Measurements from ENCODE around the gene LRP1B. TPM values are rescaled to one million over a fixed set of nuclear protein-coding genes. Genes with fewer than 3 reads are reported as not detected.

The LRP1B gene
- total and polyA plus RNA-seq, 2 of the 8 experiments (the other 6 are each of a cell fraction or from before 2014, with no cell fraction given), result 0.03 TPM; not detected in 1

GRCh38 chr2:140994856-140995255 is 1136.0 kb downstream of the LRP1B start:
- no peak overlapping the region for H2AK5ac ChIP-seq (ENCODE audit: low read depth, low read length)
- ChIA-PET POLR2A (ENCODE audit: partially characterized antibody) (no interaction called here), CTCF (ENCODE audit: partially characterized antibody) (no interaction called here)
- no peak overlapping the region for H2BK15ac ChIP-seq (ENCODE audit: low read length)
- no peak overlapping the region for H3K27ac ChIP-seq (ENCODE audit: low read depth, low read length)
- no peak overlapping the region for H2BK120ac ChIP-seq (replicated peaks; ENCODE audit: low read depth, low read length)
- H4K91ac ChIP-seq (replicated peaks; ENCODE audit: insufficient read length, low read length), result no peak overlapping the region
- no peaks in the 10 kb centered on the region; a peak in 1 of 7 replicates for H3K4me1 ChIP-seq (replicated peaks in 1 of 4; ENCODE audit: control insufficient read depth in 3 of 4, insufficient read depth in 4 of 4, low read length in 3 of 4)
- H3K14ac ChIP-seq (ENCODE audit: insufficient read length), result no peak overlapping the region
- TF ChIP-seq RAD21 (IDR thresholded peaks at IDR 0.05 in 1 of 2, conservative IDR thresholded peaks at IDR 0.05 in 1 of 2; ENCODE audit: low read depth in 2 of 2, low read length in 2 of 2), result no peak
- TF ChIP-seq FOSL1 (IDR thresholded peaks at IDR 0.05; ENCODE audit: insufficient read depth, low read depth, low read length), result no peak
- no peak for TF ChIP-seq RBBP5 (IDR thresholded peaks at IDR 0.05; ENCODE audit: borderline replicate concordance, low read depth, low read length)
- no peak for TF ChIP-seq ASH2L (IDR thresholded peaks at IDR 0.05; ENCODE audit: low read length)
- no peak for TF ChIP-seq RNF2 (IDR thresholded peaks at IDR 0.05; ENCODE audit: borderline replicate concordance, low read depth, low read length, missing control alignments, poor library complexity, severe bottlenecking)
- TF ChIP-seq KDM4A (IDR thresholded peaks at IDR 0.05; ENCODE audit: low read depth, low read length, severe bottlenecking), result no peak
- no peak for TF ChIP-seq GABPA (IDR thresholded peaks at IDR 0.05; ENCODE audit: borderline replicate concordance, insufficient read depth, low read length)
- TF ChIP-seq ATF3 (IDR thresholded peaks at IDR 0.05; ENCODE audit: insufficient read depth, low read depth, low read length), result no peak
- no peak for TF ChIP-seq KDM5A (IDR thresholded peaks at IDR 0.05; ENCODE audit: low read length)
- no peak for TF ChIP-seq MAFK (IDR thresholded peaks at IDR 0.05; ENCODE audit: low read depth, low read length)
- DNase-seq (ENCODE audit: low read depth in 1 of 2, low spot score in 2 of 2) (no peak), FAIRE-seq (no peak)
- no peak overlapping the region for H3K23ac ChIP-seq (ENCODE audit: insufficient read length)
- H2BK12ac ChIP-seq (ENCODE audit: low read depth, low read length), result no peak overlapping the region
- H4K20me1 ChIP-seq (replicated peaks in 1 of 2; ENCODE audit: control insufficient read depth in 1 of 2, insufficient read depth in 2 of 2, low read length in 2 of 2), result no peaks in the 10 kb centered on the region
- no peak overlapping the region for H2BK20ac ChIP-seq (ENCODE audit: low read length)
- no peaks in the 10 kb centered on the region; the same call in 1 of the 2 replicates for H3K23me2 ChIP-seq (ENCODE audit: low read depth, low read length)
- no peak overlapping the region for H2BK5ac ChIP-seq (ENCODE audit: low read depth, low read length)
- no peaks in the 10 kb centered on the region for H3K36me3 ChIP-seq (ENCODE audit: control insufficient read depth in 2 of 4, insufficient read depth in 4 of 4, low read length in 3 of 4)
- no peak overlapping the region for H3K56ac ChIP-seq (replicated peaks; ENCODE audit: insufficient read length, low read depth, low read length)
- H4K8ac ChIP-seq (ENCODE audit: extremely low read depth, insufficient read depth, low read length), result no peak overlapping the region
- H3K79me2 ChIP-seq (ENCODE audit: control insufficient read depth in 1 of 2, insufficient read depth in 2 of 2, low read length in 2 of 2), result no peaks in the 10 kb centered on the region
- H3K27me3 ChIP-seq (replicated peaks in 1 of 4; ENCODE audit: control insufficient read depth in 3 of 4, extremely low read depth in 1 of 4, insufficient read depth in 3 of 4, low read length in 3 of 4), result no peaks in the 10 kb centered on the region
- no peaks in the 10 kb centered on the region for H3K9me3 ChIP-seq (ENCODE audit: insufficient read depth in 2 of 2, low read depth in 1 of 2, low read length in 1 of 2)
- no peak overlapping the region for H3K4me2 ChIP-seq (ENCODE audit: insufficient read depth in 1 of 2, low read depth in 2 of 2, low read length in 2 of 2)
- no peak overlapping the region for H3K4ac ChIP-seq (replicated peaks; ENCODE audit: insufficient read length, low read depth, low read length)
- H3K18ac ChIP-seq (ENCODE audit: extremely low read depth, low read length), result no peak overlapping the region
- no peaks in the 10 kb centered on the region for H3K79me1 ChIP-seq (ENCODE audit: low read depth, low read length)
- H3K9ac ChIP-seq (replicated peaks in 1 of 4; ENCODE audit: extremely low read depth in 1 of 4, low read depth in 3 of 4, low read length in 3 of 4), result no peak overlapping the region
- H3K4me3 ChIP-seq (ENCODE audit: extremely low read depth in 1 of 4, insufficient read depth in 2 of 4, low read depth in 3 of 4, low read length in 4 of 4), result no peak overlapping the region
- H2AFZ ChIP-seq (ENCODE audit: low read length), result no peak overlapping the region
- H4K5ac ChIP-seq (ENCODE audit: insufficient read length, low read depth, low read length), result no peak overlapping the region

Measured in H1 (cell line).